Brain microvascular endothelial cell (primary cell): ENCODE data around the gene WDR55.

ENCODE experiments used
- DNase-seq: peaks from one replicate; pipeline ENCODE4 v3.0.0-alpha.2; 2020
- H3K27ac ChIP-seq: fragments of 250-450 bp; sonication (Bioruptor Pico); 2 replicates; pipeline ENCODE4 v1.5.1; 2020; ENCODE audit warnings: mild to moderate bottlenecking, moderate library complexity
- H3K27me3 ChIP-seq: fragments of 250-450 bp; sonication (Bioruptor Pico); replicated peaks from 2 replicates; pipeline ENCODE4 v1.5.1; 2020; ENCODE audit warnings: mild to moderate bottlenecking
- H3K36me3 ChIP-seq: fragments of 250-450 bp; sonication (Bioruptor Pico); replicated peaks from 2 replicates; pipeline ENCODE4 v1.5.1; 2020; ENCODE audit warnings: mild to moderate bottlenecking
- H3K4me3 ChIP-seq: 2 replicates; pipeline ENCODE4 v1.5.1; 2011; ENCODE audit warnings: low read depth, mild to moderate bottlenecking, control low read depth, low read length, moderate library complexity
- in situ Hi-C: cut with HindIII; loops from 2 replicates; pipeline ENCODE4 v1.10.0; 2017; ENCODE audit warnings: low sequenced_read_pairs, low pct_ligation_motif_present
- TF ChIP-seq, protein P1 (sequence below): IDR thresholded peaks from 2 replicates; pipeline ENCODE4 v1.5.1; 2011; ENCODE audit warnings: low read depth, mild to moderate bottlenecking, moderate library complexity, low read length, control low read depth, inconsistent platforms; ENCODE audit errors: missing control alignments

WDR55 gene

DNA sequence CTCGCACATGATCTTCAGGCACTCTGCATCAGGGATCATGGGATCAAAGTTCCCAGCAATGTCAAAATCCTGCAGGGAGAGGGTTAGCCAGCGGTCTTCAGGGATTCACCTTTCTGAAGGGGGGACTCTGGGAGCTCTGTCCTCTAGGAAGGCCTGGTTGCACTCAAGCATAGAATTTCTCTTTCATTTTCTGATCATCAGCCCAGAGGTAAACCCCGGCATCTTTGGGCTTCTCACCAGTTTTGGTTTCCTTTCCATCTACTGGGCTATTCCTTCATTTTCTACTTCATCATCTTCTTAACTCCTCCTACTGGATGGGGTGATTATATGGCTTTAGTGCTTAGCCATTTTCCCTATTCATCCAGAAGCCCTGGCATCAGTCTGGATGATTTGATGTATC, 13.2 kb downstream of the WDR55 start:
- DNase-seq = no peak
- in situ Hi-C loops = no loop called here
- Histone ChIP-seq H3K4me3 (no peak overlapping the region), H3K36me3 (peaks cover 75% of the 10 kb centered on the region), H3K27ac (no peak overlapping the region), H3K27me3 (no peaks in the 10 kb centered on the region)
- TF ChIP-seq, protein P1, sequence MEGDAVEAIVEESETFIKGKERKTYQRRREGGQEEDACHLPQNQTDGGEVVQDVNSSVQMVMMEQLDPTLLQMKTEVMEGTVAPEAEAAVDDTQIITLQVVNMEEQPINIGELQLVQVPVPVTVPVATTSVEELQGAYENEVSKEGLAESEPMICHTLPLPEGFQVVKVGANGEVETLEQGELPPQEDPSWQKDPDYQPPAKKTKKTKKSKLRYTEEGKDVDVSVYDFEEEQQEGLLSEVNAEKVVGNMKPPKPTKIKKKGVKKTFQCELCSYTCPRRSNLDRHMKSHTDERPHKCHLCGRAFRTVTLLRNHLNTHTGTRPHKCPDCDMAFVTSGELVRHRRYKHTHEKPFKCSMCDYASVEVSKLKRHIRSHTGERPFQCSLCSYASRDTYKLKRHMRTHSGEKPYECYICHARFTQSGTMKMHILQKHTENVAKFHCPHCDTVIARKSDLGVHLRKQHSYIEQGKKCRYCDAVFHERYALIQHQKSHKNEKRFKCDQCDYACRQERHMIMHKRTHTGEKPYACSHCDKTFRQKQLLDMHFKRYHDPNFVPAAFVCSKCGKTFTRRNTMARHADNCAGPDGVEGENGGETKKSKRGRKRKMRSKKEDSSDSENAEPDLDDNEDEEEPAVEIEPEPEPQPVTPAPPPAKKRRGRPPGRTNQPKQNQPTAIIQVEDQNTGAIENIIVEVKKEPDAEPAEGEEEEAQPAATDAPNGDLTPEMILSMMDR = no peak

DNA sequence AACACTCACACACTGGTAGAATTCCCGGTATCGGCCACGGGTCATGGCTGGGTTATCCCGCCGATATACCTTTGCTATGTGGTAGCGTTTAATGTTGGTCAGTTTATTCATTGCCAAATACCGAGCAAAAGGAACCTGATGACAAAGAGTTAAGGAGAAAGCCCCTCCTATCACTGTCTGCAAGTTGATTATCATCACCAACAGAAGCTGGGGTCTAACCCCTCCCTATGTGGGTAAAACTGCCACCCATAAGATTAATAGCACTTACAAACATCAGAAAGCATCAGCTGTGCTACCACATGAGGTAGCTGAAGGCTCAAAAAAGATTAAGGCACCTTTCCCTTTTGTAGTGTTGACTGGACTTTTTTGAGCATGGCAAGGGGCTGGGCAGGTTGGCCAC, 14.3 kb downstream of the WDR55 start:
- TF ChIP-seq, protein P1 = no peak
- H3K27ac ChIP-seq = no peak overlapping the region
- H3K4me3 ChIP-seq = no peak overlapping the region
- H3K36me3 ChIP-seq = peaks cover 77% of the 10 kb centered on the region
- in situ Hi-C loops = no loop called here
- no peak for DNase-seq
- no peaks in the 10 kb centered on the region for H3K27me3 ChIP-seq

DNA sequence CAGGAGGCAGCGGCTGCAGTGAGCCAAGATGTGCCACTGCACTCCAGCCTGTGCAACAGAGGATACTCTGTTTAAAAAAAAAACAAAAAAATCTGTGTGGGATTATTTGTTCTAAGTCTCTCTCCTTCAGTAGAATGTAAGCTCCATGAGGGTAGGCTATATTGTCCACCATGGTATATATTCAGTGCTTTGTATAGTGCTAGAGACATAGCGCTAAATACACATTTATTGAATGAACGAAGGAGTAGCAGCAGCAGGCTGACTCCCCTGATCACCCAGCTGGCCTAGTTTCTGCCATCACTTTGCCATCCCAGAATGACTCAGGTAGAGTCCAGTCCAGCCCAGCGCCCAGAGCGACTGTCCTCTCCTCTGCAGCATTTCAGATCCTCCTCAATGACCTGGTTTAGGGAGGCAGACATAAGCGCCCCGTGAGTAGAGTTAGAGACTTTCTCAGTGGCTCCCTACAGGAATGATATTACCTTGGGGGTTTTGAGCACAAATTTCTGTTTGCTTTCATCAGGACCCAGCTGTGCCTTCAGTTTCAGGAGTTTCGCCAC, 25.8 kb downstream of the WDR55 start:
- TF ChIP-seq, protein P1 = no peak
- H3K27me3 ChIP-seq = no peaks in the 10 kb centered on the region
- H3K36me3 ChIP-seq = peaks cover 33% of the 10 kb centered on the region
- H3K27ac ChIP-seq = peak overlapping the region; percentile 36
- in situ Hi-C loops = no loop called here
- DNase-seq = no peak
- peak overlapping the region; percentile 95 for H3K4me3 ChIP-seq

DNA sequence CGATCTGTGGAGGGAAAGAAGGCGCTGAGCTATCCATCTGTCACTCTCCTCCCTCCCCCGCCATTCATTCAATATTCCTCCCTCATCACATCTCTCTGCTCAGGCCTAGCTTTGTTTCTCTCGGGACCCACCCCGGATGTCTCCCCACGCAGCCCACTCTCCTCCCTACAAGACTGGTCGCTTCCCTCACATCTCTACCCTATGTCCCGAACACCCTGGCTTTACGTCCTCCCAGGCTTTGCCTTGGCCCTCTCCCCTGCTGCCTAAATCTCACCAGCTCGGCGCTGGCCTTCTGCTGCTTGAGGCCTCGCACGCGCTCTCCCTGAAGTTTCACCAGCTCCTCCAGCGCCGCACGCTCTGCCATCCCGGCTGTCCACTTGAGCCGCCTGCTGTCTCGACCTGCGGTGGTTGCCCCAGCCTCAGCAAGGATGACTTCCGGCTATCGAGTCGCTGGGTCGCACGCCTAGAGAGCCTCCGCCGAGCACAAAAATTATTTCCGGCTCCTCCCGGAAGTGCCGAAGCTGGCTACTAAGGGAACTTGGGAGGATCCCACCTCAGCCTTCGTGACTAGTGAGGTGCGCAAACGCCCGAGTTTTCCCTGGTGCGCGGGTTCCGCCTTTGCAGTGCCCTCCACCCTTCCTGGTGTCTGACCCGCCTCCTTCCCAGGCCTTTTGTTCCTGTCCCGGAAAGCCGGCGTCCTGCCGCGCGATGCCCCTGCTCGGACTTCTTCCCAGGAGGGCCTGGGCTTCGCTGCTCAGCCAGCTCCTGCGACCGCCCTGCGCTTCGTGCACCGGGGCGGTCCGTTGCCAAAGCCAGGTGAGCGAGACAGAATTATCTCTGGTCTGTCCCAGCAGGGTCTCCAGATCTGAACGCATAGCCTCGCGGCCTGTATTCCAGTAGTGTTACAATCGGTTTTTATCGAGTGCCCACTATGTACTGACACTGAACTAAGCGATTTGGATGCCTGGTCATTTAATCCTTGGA, 26.5 kb downstream of the WDR55 start, which contains the start of the genes HARS1 and HARS2:
TSS of gene HARS1 (minus strand) at position 430 of the 984 bp plus-strand sequence. CDS start at position 364, 66 bp downstream.
TSS of gene HARS2 (plus strand) at position 515 of the 984 bp plus-strand sequence. CDS start at position 709, 194 bp downstream.
- DNase-seq = peak; percentile 93
- Histone ChIP-seq H3K4me3 (peak within 1 kb of the TSS; percentile 95), H3K27ac (peak within 1 kb of the TSS; percentile 41), H3K27me3 (no peaks in the 10 kb centered on the region), H3K36me3 (peaks cover 38% of the 10 kb centered on the region)
- in situ Hi-C loops = no loop called here
- TF ChIP-seq, protein P1 = peak; percentile 5

DNA sequence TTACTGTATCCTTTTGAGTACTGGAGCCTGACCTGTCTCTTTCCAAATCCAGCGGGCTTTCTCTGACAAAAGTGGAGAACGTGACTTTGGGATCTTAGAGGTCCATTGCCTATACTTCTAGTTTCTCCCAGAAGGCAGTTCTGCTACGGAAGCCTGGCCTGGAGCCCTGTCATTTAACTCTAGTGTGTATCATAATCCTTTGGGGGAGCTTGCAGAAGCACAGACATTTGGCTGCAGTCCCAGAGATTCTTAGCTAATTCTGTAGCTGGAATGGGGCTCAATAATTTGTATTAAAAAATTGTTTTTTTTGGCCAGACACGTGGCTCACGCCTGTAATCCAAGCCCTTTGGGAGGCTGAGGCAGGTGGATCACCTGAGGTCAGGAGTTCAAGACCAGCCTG, 29.6 kb downstream of the WDR55 start:
- Histone ChIP-seq H3K27me3 (no peaks in the 10 kb centered on the region), H3K4me3 (no peak overlapping the region), H3K36me3 (peaks cover 58% of the 10 kb centered on the region), H3K27ac (no peak overlapping the region)
- in situ Hi-C loops = no loop called here
- TF ChIP-seq, protein P1 = no peak
- DNase-seq = no peak
